H4 (cell line): ENCODE results near the gene CXCL10. TPM values are rescaled to one million over a fixed set of nuclear protein-coding genes. Genes with fewer than 3 reads are reported as not detected.
"Not testable (repeated sequence)": the region's sequence is repeated elsewhere in the genome, so short reads cannot be mapped to it uniquely, and the experiment has no call there.

Experiments used
- DNase-seq: peaks from one replicate; pipeline ENCODE4 v3.0.0-alpha.2; 2015; ENCODE audit warnings: low spot score
- total RNA-seq: library from RNA; depleted of rRNA; stranded (reverse); fragments of >200 nt; shearing (Covaris generic); gene quantifications from 2 replicates; pipeline ENCODE4 v1.2.3, GENCODE V29; 2014

CXCL10 gene
- total RNA-seq, 1 experiment from 2014 or later: 1.1 TPM

DNA sequence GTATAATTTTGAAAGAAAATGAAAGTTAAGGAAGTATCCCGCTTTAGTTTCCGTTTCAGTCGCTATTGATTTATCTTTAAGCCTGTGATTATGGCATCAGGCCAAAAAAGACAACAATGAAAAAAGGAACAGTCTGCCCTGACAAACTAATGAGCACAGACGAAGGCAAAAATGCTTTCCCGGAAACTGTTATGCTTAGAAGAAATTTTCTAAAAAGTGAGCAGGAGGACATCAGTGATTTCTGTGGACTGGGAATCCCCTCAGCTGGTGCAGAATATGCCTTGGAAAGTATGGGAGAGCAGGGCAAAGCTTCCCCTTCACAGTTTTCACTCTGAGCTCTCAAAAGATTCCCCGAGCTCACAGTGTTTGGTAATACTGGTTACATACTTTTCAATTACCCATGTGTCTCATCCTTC lies 5.1 kb upstream of the CXCL10 start:
- DNase-seq: no peak

DNA sequence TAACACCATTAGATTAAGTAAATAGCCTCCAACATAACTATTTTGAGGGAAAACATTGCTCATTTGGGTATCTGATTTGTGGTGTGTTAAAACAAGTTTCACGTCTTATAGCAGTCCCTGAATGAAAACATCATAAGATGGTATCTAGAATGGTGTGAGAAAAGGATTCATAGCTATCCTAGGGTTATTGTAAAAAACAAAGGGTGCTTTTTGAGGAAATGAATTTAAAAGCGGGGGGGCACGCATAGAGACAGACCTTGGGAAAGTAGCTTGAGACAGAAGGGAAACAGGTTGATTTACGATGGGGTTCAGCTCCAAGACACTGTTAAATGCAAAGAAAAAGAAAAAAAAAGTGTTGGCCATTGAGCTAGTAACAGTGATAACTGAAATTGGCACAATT lies 768 bp upstream of the CXCL10 start:
- DNase-seq: no peak

DNA sequence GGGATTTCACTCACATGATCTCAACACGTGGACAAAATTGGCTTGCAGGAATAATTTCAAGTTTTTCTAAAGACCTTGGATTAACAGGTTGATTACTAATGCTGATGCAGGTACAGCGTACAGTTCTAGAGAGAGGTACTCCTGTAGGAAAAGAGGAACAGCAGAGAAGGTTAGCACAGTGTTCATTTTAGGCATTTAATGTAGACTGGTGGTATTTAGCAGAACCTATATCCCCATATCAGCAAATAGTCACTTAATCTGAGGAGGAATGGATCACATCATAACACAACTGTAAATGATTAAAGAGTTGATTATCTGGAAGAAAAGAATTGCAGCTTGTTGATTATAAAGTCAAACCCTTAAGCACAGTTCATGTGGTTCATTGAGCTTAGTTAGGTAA lies 620 bp downstream of the CXCL10 start:
- no peak for DNase-seq

DNA sequence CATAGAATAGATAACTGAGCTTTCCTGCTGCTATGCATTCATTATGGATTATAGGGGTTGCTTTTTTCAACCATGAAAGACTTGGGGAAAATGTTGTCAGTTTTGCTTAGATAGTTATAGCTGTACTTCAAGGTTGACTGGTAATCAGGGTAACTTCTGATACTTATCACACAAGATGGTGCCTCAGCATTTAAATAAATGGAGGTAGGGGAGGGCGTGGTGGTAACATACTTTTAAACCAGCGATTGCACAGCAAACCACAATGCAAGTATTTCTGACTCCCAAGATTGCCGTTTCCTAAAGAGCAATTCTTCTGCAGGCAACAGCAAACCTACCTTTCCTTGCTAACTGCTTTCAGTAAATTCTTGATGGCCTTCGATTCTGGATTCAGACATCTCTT lies 1.3 kb downstream of the CXCL10 start:
- DNase-seq: no peak

DNA sequence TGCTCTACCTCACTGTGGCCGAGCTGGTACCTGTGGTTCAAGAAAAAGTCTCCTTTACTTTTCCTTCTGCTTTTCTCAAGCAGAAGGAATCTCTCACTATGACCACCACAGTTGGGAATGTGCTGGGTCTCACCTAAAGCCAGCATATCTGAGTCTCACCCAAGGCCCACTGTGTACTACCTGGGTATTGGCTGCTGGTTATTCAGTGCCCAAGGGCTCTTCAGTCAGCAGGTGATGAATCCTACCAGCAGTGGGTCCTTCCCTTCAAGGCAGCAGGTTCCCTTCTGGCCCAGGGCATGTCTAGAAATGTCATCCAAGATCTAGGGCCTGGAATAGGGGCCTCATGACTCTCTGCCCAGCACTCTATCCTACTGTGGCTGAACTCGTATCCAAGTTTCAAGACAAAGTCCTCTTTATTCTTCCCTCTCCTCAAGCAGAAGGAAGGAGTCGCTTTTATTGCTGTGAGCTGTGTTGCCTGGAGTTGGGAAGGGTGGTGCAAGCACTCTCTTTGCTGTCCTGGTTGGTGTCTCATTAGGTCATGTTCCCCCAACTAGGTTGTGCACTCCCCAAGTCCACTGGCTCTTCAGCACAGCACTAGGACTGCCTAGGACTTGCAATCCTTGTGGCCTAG lies 6.1 kb downstream of the CXCL10 start:
- DNase-seq: no peak

DNA sequence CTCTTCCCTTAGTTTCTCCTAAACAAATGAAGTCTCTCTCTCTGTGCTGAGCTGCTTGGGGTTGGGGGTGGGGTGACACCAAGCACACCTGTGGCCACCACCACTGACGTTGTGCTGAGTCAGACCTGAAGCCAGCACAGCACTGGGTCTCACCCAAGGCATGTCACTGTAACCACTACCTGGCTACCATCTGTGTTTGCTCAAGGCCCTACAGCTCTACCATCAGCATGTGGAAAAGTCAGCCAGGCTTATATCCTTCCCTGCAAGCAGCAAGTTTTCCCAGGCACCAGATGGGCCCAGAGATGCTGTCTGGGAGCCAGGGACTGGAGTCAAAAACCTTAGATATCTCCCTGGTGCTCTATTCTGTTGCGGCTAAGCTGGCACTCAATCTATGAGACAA lies 6.9 kb downstream of the CXCL10 start:
- DNase-seq: no peak

DNA sequence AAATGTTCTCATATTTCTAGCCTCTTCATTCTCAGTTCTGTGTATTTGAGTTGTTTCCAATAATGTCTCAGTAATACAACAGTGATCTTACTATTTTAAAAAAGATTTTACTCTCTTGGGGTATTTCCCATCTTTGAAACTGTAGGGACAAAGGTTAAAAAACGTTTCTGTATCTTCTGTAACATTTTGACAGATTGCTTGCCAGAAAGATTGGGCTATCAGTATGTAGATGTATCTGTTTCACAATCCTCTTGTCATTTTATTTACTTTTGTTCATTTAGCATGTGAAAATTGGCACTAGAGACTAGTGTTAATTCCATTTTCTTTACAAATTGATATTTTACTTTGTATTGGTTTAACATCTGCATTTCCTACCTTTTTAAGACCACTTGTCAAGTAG lies 9.8 kb downstream of the CXCL10 start:
- no peak for DNase-seq

DNA sequence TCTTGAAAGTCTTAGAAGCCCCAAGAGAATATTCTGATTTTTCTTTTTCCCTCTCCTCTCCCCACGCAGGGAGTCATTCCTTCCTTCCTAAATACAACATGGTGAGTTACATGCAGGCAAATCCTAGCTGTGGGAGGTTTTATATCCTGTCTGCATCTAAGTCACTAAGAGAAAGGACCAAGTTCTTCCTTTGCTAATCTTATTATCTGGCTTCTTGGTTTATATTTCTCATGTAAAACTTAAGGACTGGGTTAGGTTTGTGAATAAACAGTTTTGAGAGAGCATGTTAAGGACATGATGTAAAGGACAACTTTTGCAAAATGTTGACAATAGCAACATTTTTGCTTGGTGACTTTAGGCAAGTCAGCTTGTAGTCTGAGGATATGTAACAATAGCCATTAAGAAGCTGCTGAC lies 10.9 kb downstream of the CXCL10 start:
- DNase-seq: peak; percentile 45

DNA sequence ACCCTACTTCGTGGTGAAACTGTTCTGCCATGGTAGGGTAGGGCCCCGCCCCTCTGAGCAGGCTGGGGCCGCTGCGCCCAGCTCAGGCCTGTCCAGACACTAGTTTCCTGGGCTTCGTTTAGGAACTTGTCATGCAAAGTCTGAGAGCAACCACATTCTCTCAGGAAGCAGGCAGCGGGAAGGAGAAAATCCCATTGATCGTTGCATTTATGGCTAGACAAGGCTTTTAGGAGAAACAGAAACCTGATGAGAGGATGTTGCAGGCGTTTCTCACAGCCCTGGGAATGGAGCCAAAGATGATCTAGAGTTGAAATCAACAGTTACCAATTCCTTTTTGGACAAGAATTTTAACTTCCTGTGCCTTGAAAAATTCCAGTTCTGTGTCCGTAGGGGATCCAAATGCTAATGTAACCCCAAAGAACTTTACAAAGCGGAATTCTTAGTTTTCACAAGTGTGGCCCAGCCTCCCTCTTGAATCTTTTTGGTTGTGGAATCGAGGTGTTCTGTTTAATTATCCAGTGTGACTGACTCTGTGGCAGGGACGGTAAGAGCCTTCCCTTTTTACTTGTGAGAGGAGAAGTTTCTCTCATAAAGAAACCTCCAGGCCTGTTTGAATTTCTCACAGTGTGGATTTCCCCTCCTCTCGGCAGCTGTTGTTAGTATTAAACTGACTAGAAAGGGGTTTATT lies 11.5 kb downstream of the CXCL10 start:
- DNase-seq: peak; percentile 53

DNA sequence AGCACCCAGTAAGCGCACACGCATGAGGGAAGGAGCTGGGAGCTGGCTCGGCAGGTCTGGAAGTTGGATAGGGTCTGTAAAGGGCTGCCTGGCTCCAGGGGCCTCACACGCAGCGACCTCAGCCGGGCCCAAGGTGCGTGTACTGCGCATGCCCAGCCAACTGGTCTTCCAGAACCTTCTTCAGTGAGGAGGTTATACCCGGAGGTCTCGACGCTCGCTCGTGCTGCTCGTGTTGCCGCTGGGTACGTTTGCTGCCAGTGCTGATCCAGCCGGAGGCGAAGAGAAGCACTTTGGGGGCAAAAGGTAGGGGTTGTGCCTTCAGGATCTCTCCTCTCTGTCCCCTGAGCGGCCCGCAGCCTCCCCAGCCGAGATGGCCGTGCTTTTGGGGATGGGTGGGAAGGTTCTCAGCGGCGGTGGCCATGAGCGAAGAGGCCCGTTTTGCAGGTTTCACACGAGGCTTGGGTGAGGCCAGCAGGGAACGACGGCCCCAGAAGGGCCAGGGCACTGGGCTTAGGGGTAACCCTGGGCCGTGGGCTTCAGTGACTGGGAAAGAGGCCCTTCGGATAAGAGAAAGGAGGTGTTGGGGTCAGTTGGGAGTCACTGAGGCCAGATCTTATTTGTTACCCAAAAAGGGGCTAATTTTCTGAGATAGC lies 12.2 kb downstream of the CXCL10 start:
- no peak for DNase-seq

DNA sequence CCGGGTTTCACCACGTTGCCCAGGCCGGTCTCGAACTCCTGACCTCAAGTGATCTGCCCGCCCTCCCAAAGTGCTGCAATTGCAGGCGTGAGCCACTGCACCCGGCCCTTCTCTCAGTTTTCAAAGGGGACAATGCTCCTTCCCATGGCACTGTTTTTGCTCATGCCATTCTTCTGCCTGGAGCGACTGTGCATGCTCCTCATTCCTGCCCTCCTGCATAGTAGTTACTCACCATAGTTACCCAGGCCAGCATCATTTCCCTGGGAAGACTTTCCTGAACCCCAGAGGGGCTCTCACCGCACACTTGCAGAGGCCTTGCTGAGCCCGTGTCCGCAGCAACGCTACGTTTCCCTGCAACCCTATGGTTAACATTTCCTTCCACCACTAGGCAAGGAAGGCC lies 12.7 kb downstream of the CXCL10 start:
- no peak for DNase-seq

DNA sequence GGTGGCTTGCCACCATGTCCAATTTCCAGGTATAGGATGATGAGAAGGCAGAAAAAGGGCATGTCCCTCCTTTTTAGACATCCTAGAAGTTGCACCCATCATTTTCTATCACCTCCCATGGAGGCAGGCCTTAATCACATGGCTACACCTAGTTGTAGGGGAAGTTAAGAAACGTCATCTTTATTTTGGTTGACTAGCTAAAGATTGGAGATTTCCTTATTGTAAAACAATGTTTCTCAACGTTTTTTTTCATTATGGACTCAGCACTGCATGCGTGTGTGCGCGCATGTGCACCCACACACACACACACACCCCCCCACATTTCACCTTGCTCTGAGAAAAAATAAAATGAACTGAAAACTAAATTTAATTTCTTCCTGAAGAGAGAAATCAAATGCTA lies 14.0 kb downstream of the CXCL10 start:
- no peak for DNase-seq

DNA sequence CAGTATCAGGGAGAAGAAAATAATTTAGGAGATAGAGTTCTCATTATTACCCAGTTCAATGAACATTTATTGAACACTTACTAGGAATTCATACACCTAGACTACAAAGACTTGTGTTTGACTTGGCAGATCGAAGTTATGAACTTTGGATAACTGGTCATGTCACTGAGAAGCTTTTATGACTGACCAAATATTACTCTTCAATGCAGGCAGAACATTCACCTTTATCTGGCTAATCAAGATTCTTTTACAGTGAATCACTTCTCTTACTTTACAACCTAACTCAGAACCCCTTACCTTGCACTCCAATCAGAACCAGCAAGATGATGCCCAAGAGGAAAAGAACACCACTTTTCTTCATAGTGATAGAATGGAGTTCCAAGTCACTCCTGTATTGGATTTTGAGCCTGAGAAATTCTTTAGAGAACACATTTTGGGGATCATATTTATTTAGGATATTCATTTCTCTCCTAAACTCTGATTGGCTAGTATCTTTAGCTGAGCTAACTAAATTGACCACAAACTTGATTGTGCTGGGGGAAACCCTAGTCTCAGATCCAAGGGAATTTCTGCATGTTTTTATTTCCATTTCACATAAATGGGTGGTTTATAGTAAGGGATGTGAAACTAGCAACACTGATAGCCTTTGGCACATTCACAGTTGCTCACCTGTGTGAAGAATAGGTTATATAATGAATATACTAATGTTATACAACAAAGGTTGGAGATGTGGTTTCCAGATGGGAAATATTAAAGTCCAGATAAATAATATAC lies 16.0 kb downstream of the CXCL10 start, which contains the start of gene CXCL9:
TSS of gene CXCL9 (minus strand) at position 421 of the 774 bp plus-strand sequence. CDS start at position 361, 60 bp downstream.
- DNase-seq: no peak

DNA sequence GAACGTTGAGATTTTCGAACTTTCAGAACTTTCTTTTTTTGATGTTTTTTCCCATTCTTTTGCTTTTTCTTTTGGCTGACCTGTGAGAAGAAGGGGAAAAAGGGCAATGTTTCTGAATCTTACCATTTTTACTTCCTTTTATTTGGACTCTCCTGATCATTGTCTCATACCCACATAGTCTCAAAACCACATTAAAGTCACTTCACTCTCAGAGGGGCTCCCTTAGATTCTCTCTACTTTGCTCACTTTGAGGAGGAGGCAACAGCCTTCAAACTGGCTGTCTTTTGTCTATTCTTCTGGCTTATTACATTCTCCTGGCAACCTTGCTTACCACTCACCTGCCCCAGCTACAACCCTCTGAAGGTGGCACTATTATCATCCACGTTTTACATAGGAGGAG lies 19.7 kb downstream of the CXCL10 start:
- no peak for DNase-seq

DNA sequence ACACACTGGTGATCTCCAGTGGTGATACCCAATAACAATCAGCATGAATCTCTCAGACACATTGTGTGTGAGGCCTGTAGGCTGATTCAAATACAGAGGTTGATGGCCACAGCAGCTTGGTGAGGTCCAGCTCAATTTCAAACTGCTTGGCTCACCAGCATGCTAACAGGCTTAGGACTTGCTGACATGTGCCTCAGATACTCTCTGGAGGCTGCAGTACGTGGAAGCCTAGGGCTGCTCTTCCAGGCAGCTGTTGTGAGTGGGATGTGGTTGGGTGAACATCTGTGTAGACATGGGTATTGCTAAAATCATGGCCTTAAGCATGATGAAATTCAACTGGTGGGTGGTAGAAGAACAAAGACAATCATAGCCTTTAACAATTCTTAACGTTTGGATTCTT lies 20.3 kb downstream of the CXCL10 start:
- no peak for DNase-seq

DNA sequence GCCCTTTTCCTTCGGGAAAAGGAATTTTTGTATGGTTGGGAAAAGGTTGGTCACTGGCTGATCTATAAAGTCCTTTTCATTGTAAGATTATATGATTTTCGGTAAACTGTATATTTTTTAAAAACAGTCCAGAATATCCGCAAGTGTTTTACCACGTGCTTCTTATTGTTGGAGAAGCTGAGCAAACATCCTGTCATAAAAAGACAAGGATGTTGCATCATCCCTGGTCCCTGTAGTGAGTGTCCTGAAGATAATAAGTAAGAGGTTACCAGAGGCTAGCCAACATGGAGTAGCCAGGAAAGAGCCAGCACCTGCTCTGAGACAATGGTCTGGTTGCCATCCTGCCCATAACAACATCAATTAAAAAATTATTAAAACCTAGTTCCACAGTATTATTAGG lies 21.1 kb downstream of the CXCL10 start:
- DNase-seq: no peak

DNA sequence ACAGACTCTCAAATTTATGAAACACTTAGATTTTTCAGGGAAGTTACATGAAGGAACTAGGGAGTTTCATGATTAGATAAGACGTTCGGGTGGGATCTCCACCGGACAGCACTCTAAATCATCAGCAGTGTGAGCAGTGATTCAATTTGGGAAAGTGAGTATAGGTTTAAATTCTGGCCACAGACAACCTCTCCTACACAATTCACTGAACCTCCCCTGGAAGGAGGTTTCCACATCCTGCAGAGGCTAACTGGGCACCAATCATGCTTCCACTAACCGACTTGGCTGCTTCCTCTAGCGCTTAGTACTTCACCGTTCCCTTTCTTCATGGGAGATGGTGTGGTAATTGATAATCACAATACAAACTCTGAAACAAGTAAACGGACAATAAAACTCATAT lies 21.6 kb downstream of the CXCL10 start:
- no peak for DNase-seq

DNA sequence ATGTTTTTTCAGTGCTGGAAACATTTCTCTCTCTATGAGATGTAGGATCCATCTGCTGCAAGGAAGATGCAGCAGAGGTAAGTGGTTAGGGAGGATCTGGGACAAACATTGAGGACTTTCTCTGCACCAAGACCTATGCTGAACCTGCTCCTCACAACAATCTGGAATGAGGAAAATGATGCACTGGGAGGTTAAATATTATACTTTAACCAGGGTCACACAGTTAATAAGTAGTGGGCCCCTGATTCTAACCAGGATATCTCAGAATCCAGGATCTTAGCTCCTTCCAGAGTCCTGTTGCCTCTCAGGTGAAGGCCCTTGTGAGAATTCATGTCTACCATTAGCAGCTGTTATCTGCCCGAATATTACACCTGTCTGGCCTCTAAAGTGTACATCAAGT lies 23.0 kb downstream of the CXCL10 start:
- DNase-seq: no peak

DNA sequence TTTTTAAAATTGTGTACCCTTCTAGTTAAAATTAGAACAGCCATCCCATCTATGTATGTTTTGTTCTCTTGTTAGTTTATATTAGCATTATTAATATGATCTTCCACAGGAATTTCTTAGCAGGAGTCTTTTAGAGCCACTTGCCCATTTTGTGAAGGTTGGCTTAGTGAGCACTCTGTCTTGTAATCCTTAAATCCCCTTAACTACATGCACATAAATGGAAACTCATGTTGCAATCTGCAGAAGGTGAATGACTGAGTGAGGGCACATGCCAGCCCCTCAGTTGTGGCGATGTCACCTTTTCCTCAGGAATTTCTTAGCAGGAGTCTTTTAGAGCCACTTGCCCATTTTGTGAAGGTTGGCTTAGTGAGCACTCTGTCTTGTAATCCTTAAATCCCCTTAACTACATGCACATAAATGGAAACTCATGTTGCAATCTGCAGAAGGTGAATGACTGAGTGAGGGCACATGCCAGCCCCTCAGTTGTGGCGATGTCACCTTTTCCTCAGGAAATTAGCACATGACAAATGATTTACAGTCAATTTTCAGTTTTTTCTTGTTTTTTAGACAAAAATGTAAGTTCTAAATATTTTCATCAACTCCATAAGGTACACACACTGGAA lies 24.7 kb downstream of the CXCL10 start:
- DNase-seq: not testable (repeated sequence)

DNA sequence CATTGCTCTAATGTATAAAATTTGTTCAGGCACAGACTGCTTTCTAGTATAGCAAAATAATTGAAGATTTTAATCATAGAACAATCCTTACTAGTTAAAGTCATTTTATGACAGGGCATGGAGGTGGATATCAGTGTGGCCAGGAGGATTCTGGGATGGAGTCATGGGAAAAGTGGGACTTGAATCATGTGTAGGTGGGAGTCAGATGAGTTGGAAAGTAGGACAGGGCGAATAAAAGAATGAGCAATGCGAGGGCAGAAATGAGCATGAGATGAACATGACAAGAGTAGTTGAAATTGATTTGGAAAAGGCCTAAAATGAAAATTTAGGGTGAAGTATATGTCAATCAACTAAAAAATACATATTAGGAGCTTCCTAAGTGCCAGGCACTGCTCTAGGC lies 25.4 kb downstream of the CXCL10 start:
- no peak for DNase-seq

DNA sequence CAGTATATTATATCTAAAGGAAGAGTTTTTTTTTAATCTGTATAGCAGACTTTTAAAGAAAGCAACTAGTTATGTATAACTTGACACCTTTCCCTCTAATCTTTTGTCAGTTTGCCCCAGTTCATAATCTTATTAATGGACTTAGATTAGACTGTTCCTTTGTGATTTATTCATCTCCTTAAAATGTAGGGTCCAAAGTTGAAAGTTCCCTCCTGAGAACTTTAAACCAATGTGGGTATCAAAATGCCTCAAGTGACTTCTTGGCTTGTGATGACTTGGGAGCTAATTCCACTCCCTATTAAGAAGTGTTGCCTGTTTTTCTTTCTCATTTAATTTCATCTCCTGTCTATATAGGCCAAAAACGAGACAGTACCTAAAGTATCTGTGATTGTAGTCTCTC lies 26.2 kb downstream of the CXCL10 start:
- no peak for DNase-seq

DNA sequence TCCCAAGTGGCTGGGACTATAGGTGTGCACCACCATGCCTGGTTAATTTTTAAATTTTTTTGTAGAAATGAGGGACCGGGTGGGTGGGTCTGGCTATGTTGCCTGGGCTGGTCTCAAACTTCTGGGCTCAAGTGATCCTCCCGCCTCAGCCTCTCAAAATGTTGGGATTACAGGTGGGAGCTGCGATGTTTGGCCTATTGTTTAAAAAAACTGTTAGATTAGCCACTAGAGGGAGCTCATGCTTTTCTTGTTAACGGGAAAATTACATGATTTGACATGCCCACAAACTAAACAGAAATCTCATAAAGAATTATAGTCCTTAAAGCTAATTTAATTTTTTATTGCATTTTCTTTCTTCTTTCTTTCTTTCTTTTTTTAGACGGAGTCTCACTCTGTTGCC lies 27.6 kb downstream of the CXCL10 start:
- DNase-seq: peak; percentile 44
